ENCODE results near the gene NGF.

The NGF gene

DNA sequence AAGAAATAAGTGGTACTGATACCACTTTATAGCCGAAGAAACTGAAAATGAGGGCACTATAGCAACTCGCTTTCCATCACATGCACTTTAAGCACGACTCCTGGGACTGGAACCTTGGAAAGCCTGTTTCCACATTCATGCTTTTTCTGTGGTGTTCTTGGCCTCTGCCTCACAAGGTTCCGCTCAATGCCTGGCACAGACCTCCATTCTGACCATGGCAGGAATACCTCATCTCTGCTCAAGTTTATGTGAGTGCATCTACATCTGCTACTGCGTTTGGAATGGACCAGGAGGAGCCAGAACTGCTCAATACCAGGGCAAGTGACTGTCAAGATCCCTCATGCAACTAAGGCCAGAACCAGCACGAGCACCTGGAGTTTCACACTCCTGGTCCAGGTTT, 11.6 kb downstream of the NGF start:
- Histone ChIP-seq H3K36me3 (ENCODE audit: control insufficient read depth, insufficient read depth, low read length) (no peaks in the 10 kb centered on the region), H3K27me3 (replicated peaks; ENCODE audit: control insufficient read depth, insufficient read depth, low read length) (no peaks in the 10 kb centered on the region; the same call in none of the 2 replicates), H3K4me3 (replicated peaks; ENCODE audit: low read depth, low read length) (no peak overlapping the region)
- TF ChIP-seq, protein P1, sequence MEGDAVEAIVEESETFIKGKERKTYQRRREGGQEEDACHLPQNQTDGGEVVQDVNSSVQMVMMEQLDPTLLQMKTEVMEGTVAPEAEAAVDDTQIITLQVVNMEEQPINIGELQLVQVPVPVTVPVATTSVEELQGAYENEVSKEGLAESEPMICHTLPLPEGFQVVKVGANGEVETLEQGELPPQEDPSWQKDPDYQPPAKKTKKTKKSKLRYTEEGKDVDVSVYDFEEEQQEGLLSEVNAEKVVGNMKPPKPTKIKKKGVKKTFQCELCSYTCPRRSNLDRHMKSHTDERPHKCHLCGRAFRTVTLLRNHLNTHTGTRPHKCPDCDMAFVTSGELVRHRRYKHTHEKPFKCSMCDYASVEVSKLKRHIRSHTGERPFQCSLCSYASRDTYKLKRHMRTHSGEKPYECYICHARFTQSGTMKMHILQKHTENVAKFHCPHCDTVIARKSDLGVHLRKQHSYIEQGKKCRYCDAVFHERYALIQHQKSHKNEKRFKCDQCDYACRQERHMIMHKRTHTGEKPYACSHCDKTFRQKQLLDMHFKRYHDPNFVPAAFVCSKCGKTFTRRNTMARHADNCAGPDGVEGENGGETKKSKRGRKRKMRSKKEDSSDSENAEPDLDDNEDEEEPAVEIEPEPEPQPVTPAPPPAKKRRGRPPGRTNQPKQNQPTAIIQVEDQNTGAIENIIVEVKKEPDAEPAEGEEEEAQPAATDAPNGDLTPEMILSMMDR (IDR thresholded peaks at IDR 0.05; ENCODE audit: insufficient read depth, low read length, poor library complexity, severe bottlenecking) = no peak
- no peak for DNase-seq (ENCODE audit: extremely low read depth, insufficient read length)

- Histone ChIP-seq H3K27me3 (replicated peaks; ENCODE audit: control insufficient read depth, insufficient read depth, low read length) (no peaks in the 10 kb centered on the region; the same call in none of the 2 replicates), H3K36me3 (ENCODE audit: control insufficient read depth, insufficient read depth, low read length) (no peaks in the 10 kb centered on the region), H3K4me3 (replicated peaks; ENCODE audit: low read depth, low read length) (no peak overlapping the region)
- TF ChIP-seq, protein P1 (IDR thresholded peaks at IDR 0.05; ENCODE audit: insufficient read depth, low read length, poor library complexity, severe bottlenecking) = no peak
- no peak for DNase-seq (ENCODE audit: extremely low read depth, insufficient read length)
Observed at GRCh38 chr1:115325874-115326273, 12.2 kb downstream of the NGF start.

GRCh38 chr1:115324649-115325420, 13.2 kb downstream of the NGF start:
- DNase-seq (ENCODE audit: extremely low read depth, insufficient read length) = no peak
- TF ChIP-seq, protein P1 (IDR thresholded peaks at IDR 0.05; ENCODE audit: insufficient read depth, low read length, poor library complexity, severe bottlenecking) = no peak
- no peaks in the 10 kb centered on the region for H3K36me3 ChIP-seq (ENCODE audit: control insufficient read depth, insufficient read depth, low read length)
- H3K4me3 ChIP-seq (replicated peaks; ENCODE audit: low read depth, low read length) = no peak overlapping the region
- H3K27me3 ChIP-seq (replicated peaks; ENCODE audit: control insufficient read depth, insufficient read depth, low read length) = no peaks in the 10 kb centered on the region; the same call in none of the 2 replicates

- Histone ChIP-seq H3K36me3 (ENCODE audit: control insufficient read depth, insufficient read depth, low read length) (no peaks in the 10 kb centered on the region), H3K27me3 (replicated peaks; ENCODE audit: control insufficient read depth, insufficient read depth, low read length) (no peaks in the 10 kb centered on the region; the same call in none of the 2 replicates), H3K4me3 (replicated peaks; ENCODE audit: low read depth, low read length) (no peak overlapping the region)
- TF ChIP-seq, protein P1 (IDR thresholded peaks at IDR 0.05; ENCODE audit: insufficient read depth, low read length, poor library complexity, severe bottlenecking) = no peak
- DNase-seq (ENCODE audit: extremely low read depth, insufficient read length) = no peak
Observed at GRCh38 chr1:115323366-115324004, 14.6 kb downstream of the NGF start.

- no peaks in the 10 kb centered on the region; the same call in none of the 2 replicates for H3K27me3 ChIP-seq (replicated peaks; ENCODE audit: control insufficient read depth, insufficient read depth, low read length)
Observed at GRCh38 chr1:115322631-115323030, 15.4 kb downstream of the NGF start.

More at GRCh38 chr1:115322631-115323030, 15.4 kb downstream of the NGF start:
- no peak overlapping the region for H3K4me3 ChIP-seq (replicated peaks; ENCODE audit: low read depth, low read length)
- no peaks in the 10 kb centered on the region for H3K36me3 ChIP-seq (ENCODE audit: control insufficient read depth, insufficient read depth, low read length)
- TF ChIP-seq, protein P1 (IDR thresholded peaks at IDR 0.05; ENCODE audit: insufficient read depth, low read length, poor library complexity, severe bottlenecking) = no peak
- no peak for DNase-seq (ENCODE audit: extremely low read depth, insufficient read length)
